ENCODE data around the gene RRAS. TPM values are rescaled to one million over a fixed set of nuclear protein-coding genes. Genes with fewer than 3 reads are reported as not detected.

The RRAS gene
- total RNA-seq, 4 donors from 2014 or later, result 6.3 to 40.8 (median 12.8) TPM

DNA sequence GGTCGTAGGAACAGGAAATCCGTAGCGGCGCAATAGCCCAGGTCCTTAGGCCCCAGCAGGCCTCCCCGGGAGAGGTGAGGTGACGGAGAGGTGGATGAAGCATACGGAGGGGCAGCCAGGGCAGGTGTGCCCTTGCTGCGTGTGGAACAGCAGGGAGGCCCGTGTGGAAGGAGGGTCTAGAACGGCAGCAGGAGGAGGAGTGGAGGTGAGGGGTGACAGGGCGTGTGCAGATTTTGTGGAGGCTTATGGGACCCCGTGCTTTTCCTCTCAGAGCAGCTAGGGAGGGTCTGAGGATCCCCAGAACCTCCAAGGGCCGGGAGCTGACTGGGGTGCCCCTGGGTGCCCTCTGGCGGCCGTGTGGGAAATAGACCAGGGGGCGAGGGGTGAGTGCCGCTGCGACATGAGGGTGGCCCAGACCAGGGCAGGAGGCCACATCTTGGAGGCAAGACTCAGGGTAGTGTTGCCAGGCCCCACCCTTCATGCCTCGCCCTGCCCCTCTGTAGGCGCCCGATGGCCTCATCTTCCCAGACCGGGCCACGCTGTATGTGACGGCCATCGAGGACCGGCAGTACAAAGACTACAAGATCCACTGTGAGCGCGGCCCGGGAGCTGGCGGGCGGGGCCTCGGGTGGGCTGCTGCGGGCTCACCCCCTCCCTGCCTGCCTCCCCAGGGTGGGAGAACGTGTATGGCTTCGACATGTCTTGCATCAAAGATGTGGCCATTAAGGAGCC is 44.5 kb upstream of the RRAS start:
- H3K4me1 ChIP-seq, result peaks cover 15 to 56% (median 24%) of the 10 kb centered on the region in 3 donors
- TF ChIP-seq POLR2A (IDR thresholded peaks at IDR 0.05), result no peak
- TF ChIP-seq, protein P1, sequence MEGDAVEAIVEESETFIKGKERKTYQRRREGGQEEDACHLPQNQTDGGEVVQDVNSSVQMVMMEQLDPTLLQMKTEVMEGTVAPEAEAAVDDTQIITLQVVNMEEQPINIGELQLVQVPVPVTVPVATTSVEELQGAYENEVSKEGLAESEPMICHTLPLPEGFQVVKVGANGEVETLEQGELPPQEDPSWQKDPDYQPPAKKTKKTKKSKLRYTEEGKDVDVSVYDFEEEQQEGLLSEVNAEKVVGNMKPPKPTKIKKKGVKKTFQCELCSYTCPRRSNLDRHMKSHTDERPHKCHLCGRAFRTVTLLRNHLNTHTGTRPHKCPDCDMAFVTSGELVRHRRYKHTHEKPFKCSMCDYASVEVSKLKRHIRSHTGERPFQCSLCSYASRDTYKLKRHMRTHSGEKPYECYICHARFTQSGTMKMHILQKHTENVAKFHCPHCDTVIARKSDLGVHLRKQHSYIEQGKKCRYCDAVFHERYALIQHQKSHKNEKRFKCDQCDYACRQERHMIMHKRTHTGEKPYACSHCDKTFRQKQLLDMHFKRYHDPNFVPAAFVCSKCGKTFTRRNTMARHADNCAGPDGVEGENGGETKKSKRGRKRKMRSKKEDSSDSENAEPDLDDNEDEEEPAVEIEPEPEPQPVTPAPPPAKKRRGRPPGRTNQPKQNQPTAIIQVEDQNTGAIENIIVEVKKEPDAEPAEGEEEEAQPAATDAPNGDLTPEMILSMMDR (IDR thresholded peaks at IDR 0.05), result peak in 5 of 6 experiments; percentile 29 to 64 (median 35)
- H3K27me3 ChIP-seq, result peaks cover 0 to 5% (median 0%) of the 10 kb centered on the region in 4 donors
- H3K36me3 ChIP-seq, result peaks cover 28 to 82% (median 39%) of the 10 kb centered on the region in 3 donors
- no peak overlapping the region for H3K4me3 ChIP-seq
- H3K9me3 ChIP-seq, result no peaks in the 10 kb centered on the region
- H3K27ac ChIP-seq, result no peak overlapping the region
- 66 to 82% methylated on average over 15 to 20 of the region's 35 CpGs for WGBS, 2 donors
- DNase-seq, result no peak
- intact Hi-C loops (cut with DNase I), result no loop called here

DNA sequence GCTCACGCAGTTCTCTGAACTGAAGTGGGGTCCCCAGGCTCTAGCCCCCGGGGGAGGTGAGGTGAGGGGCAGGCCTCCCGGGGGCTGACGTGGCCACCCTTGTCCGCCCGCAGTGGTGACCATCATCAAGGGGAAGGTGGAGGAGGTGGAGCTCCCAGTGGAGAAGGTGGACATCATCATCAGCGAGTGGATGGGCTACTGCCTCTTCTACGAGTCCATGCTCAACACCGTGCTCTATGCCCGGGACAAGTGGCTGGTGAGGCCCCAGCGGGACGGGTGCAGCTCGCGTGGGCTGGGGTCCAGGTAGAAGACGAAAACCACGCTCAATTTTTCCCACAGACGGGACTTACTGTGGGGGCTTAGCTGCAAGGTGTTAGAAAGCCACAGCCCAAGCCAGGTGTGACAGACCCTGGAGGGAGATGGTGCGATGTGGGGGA is 43.9 kb upstream of the RRAS start:
- Histone ChIP-seq H3K27ac (no peak overlapping the region), H3K9me3 (no peaks in the 10 kb centered on the region), H3K4me1 (peaks cover 16 to 56% (median 24%) of the 10 kb centered on the region in 3 donors), H3K27me3 (no peaks in the 10 kb centered on the region), H3K36me3 (peaks cover 28 to 81% (median 39%) of the 10 kb centered on the region in 3 donors), H3K4me3 (no peak overlapping the region)
- TF ChIP-seq POLR2A (IDR thresholded peaks at IDR 0.05), result no peak
- TF ChIP-seq, protein P1 (IDR thresholded peaks at IDR 0.05), result no peak
- intact Hi-C loops (cut with DNase I), result no loop called here
- 78 to 91% methylated on average over 7 to 16 of the region's 18 CpGs for WGBS, 2 donors
- no peak for DNase-seq

DNA sequence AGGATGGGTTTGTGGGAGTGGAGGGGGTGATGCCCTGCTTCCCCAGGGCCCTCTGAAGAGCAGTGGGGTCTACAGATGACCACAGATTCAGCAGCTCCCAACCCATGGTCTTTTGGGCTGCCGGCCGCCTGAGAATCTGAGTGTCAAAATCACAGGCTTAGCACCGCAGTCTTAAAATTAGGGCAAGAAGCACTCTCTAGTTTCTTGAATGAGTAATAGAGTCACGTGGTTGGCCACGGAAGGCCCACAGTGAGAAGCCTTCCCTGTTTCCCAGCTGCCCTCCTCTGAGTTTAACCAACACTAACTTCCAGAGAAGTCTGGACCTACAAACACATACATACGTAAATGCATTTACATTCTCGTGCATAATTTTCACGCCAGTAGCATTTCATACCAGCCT is 42.3 kb upstream of the RRAS start:
- no peak for DNase-seq
- WGBS, 2 donors, result 88 to 90% methylated on average over 8 of the region's 8 CpGs
- Histone ChIP-seq H3K4me3 (no peak overlapping the region), H3K27me3 (no peaks in the 10 kb centered on the region), H3K36me3 (peaks cover 28 to 66% (median 39%) of the 10 kb centered on the region in 3 donors), H3K4me1 (peaks cover 25 to 62% (median 30%) of the 10 kb centered on the region in 3 donors), H3K9me3 (no peaks in the 10 kb centered on the region), H3K27ac (no peak overlapping the region)
- intact Hi-C loops (cut with DNase I), result no loop called here
- TF ChIP-seq, protein P1 (IDR thresholded peaks at IDR 0.05), result no peak
- TF ChIP-seq POLR2A (IDR thresholded peaks at IDR 0.05), result no peak

DNA sequence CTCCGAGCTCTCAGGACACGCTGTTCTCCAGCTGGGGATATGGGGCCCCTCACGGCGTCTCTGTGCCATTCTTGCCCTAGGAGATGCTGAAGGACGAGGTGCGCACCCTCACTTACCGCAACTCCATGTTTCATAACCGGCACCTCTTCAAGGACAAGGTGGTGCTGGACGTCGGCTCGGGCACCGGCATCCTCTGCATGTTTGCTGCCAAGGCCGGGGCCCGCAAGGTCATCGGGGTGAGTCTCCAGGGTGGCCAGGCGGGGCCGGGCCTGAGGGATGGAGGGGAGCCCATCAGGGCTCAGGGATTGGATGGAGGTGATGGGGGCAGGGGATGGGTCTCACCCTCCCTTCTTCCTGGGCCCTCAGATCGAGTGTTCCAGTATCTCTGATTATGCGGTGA is 41.9 kb upstream of the RRAS start:
- H3K27me3 ChIP-seq, result no peaks in the 10 kb centered on the region
- no peaks in the 10 kb centered on the region for H3K9me3 ChIP-seq
- 84 to 98% methylated on average over 8 to 10 of the region's 19 CpGs for WGBS, 2 donors
- intact Hi-C loops (cut with DNase I), result no loop called here
- no peak overlapping the region for H3K27ac ChIP-seq
- TF ChIP-seq POLR2A (IDR thresholded peaks at IDR 0.05), result no peak
- TF ChIP-seq, protein P1 (IDR thresholded peaks at IDR 0.05), result no peak
- H3K36me3 ChIP-seq, result peaks cover 28 to 61% (median 39%) of the 10 kb centered on the region in 3 donors
- H3K4me3 ChIP-seq, result no peak overlapping the region
- DNase-seq, result no peak
- H3K4me1 ChIP-seq, result peaks cover 25 to 60% (median 30%) of the 10 kb centered on the region in 3 donors

Data from esophagus squamous epithelium (tissue), 5 donors.